Fibroblast of pulmonary artery (primary cell): ENCODE measurements around the gene PPP1R18.
"Not testable (repeated sequence)": the region's sequence is repeated elsewhere in the genome, so short reads cannot be mapped to it uniquely, and the experiment has no call there.

Experiments
- DNase-seq: peaks from one replicate; pipeline ENCODE4 v3.0.0-alpha.2; 2010; ENCODE audit warnings: low read depth
- H3K4me3 ChIP-seq: replicated peaks from 2 replicates; pipeline ENCODE4 v1.5.1; 2011; ENCODE audit warnings: low read depth, mild to moderate bottlenecking, control low read depth, low read length, moderate library complexity
- CTCF ChIP-seq: IDR thresholded peaks from 2 replicates; pipeline ENCODE4 v1.5.1; 2011; ENCODE audit warnings: mild to moderate bottlenecking, control low read depth, low read length, inconsistent platforms; ENCODE audit errors: missing control alignments

The PPP1R18 gene

GRCh38 chr6:30664994-30665767, 21.3 kb downstream of the PPP1R18 start:
- DNase-seq: no peak
- no peak for TF ChIP-seq CTCF
- H3K4me3 ChIP-seq: no peak overlapping the region

- not testable (repeated sequence) for H3K4me3 ChIP-seq, DNase-seq
These were observed 28.5 kb downstream of the PPP1R18 start for GRCh38 chr6:30657922-30658321.

GRCh38 chr6:30657454-30657853, 29.0 kb downstream of the PPP1R18 start:
- TF ChIP-seq CTCF: no peak
- DNase-seq: no peak
- no peak overlapping the region for H3K4me3 ChIP-seq

GRCh38 chr6:30656513-30656912, 29.9 kb downstream of the PPP1R18 start:
- H3K4me3 ChIP-seq: no peak overlapping the region
- DNase-seq: no peak

GRCh38 chr6:30655743-30656094, 30.7 kb downstream of the PPP1R18 start:
- DNase-seq: no peak
- no peak overlapping the region for H3K4me3 ChIP-seq
- TF ChIP-seq CTCF: no peak

More at GRCh38 chr6:30656513-30656912, 29.9 kb downstream of the PPP1R18 start:
- TF ChIP-seq CTCF: no peak

- no peak for TF ChIP-seq CTCF
- no peak overlapping the region for H3K4me3 ChIP-seq
- no peak for DNase-seq
These were observed 31.4 kb downstream of the PPP1R18 start for GRCh38 chr6:30654798-30655742.

GRCh38 chr6:30651143-30651542, 35.3 kb downstream of the PPP1R18 start:
- DNase-seq: no peak
- no peak overlapping the region for H3K4me3 ChIP-seq
- TF ChIP-seq CTCF: no peak
